Measurements from ENCODE around the gene SMIM14.
"Not testable (repeated sequence)": the region's sequence is repeated elsewhere in the genome, so short reads cannot be mapped to it uniquely, and the experiment has no call there.

Gene SMIM14

GRCh38 chr4:39642885-39643552, 4.4 kb upstream of the SMIM14 start:
- no peak for DNase-seq

DNA sequence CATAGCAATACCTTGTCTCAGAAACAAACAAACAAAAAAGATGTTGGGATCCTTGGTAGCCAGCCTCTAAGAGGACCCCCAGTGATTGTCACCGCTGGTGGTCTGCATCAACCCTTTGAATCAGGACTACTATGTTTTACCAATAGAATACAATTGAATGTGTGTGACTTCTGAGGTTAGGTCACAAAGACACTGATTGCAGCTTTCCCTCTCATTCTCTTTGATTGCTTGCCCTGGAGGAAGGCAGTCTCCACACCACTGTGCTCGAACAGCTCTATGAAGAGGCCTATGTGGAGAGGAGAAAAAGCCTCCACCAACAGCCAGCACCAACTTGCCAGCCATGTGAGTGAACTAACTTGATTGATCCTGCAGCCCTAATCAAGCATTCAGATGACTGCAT, 2.8 kb upstream of the SMIM14 start:
- DNase-seq = no peak

- DNase-seq = peak; percentile 7 to 16
Observed at GRCh38 chr4:39637586-39638353, 895 bp downstream of the SMIM14 start.

DNA sequence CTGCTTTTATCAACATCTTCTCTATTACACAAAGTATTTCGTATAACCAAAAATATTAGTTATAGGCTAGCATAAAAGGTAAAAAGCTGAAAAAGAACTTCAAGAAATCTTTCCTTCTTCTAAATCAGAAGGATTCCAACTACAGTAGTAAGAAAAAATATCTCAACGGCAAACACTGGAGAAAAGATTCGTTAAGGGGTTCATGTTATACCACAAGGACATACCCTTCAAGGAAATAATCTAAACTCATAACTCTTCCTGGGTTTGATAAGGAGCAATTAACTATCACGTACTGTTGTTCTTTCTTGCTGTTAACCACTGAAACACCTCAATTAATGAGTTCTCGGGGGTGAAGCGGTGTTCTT, 1.5 kb downstream of the SMIM14 start:
- DNase-seq = no peak

DNA sequence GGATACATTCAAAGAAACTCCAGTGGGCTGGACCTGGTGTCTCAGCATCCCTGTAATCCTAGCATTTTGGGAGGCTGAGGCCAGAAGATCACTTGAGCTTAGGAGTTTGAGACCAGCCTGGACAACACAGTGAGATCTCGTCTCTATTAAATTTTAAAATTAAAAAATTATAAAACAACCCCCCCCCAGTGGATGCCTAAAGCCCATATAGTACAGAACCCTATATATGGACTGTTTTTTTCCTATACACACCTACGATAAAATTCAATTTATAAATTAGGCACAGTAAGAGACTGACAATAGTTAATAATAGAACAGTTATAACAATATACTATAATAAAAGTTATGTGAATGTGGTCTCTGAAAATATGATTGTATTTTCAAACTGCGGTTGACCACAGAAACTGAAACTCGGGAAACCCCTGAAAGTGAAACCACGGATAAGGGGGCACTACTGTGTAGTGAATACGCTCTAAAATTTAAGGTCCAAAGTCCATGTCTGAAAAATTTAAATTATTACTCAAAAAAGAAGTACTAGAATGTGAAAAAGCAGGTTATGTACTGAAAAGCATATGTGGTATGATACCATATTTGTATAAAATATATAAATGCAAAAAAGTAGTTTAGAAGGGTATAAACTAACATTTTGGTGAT, 2.0 kb downstream of the SMIM14 start:
- DNase-seq = peak in 1 of 2 donors; percentile 14

GRCh38 chr4:39635023-39635422, 3.6 kb downstream of the SMIM14 start:
- no peak for DNase-seq

DNA sequence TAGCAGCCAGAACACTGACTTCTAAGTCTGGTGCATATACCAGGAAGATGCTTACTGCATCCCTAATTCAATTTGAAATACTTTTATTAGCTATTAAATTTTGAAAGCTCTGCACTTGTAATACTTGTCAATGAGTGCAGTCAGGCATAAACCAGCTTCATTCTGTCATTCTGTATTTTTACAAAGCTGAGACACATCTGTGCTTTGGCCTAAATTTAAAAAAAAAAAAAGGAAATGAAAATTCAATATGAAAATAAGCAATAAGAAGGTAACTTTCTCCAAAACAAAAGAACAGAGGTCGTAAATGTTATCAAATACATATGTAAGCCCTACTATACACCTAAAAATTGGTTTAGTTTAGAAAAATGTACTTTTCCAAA, 7.0 kb downstream of the SMIM14 start:
- DNase-seq = no peak

DNA sequence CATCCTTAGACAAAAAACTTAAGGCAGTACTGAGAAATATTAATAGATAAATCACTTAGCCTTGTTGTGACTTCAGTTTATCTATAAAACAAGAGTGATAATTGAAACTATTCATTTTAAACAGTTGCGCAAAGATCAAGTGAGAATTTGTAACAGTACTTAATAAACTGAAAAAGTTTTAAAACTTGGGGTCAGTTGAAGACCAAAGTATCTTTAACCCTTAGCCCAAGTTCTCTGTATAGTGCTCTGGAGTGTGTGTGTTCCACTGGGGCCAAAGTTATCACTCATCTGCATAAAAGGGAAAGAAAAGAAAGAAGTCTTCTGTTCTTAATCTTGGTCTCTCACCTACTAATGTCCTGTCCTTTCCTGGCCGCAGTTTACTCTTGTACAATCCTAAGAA, 11.3 kb downstream of the SMIM14 start:
- no peak for DNase-seq

DNA sequence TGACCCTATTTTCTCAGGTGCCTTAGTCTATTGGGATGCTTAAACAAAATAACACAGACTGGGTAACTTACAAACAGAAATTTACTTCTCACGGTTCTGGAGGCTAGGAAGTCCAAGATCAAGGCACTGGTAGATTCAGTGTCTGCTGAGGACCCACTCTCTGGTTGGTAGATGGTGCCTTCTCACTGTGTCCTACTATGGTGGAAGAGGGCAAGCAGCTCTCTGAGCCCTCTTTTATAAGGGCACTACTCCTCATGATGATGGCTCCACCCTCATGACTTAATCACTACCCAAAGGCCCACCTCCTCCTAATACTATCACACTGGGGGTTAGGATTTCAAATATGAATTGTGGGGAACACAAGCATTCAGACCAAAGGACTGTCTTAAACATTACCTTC, 11.8 kb downstream of the SMIM14 start:
- DNase-seq = no peak

DNA sequence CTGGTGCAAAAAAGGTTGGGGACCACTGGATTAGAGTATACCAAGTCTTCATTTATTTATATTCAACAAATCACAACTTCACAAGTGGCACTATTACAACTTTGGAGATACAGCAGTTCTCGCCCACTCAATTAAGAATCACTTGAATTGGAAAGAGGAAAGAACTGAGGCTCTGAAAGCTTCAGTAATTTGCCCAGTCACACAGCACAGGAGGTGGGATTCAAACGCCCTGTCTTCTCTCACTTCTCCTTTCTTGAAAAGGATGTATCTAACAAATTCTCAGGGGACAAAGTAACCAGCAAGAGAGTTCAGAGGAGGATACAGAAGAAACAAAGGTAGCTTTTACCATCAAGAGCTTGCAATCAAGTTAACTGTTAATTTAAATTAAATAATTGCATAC, 12.4 kb downstream of the SMIM14 start:
- no peak for DNase-seq

GRCh38 chr4:39621582-39621981, 17.1 kb downstream of the SMIM14 start:
- DNase-seq = no peak

- DNase-seq = no peak
Observed at GRCh38 chr4:39620551-39621313, 17.9 kb downstream of the SMIM14 start.

DNA sequence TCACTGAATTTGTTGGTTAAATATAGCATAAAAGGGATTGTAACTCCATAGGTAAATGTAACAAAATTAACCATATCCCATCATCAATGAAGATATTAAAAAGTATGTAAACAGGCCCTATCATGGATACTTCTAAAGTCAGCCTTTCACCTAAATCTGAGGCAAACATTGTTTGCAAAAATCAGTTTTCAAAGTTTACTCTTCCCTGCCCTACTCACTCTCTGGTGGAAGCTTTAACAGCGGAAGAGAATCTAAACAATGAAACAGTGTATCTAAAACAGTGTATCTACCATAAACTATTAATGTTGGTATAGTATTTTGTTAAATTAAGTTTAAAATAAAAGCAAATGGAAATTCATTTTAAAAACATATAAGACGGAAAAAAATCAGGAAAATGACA, 21.1 kb downstream of the SMIM14 start:
- DNase-seq = no peak

GRCh38 chr4:39616651-39617050, 22.0 kb downstream of the SMIM14 start:
- DNase-seq = no peak

DNA sequence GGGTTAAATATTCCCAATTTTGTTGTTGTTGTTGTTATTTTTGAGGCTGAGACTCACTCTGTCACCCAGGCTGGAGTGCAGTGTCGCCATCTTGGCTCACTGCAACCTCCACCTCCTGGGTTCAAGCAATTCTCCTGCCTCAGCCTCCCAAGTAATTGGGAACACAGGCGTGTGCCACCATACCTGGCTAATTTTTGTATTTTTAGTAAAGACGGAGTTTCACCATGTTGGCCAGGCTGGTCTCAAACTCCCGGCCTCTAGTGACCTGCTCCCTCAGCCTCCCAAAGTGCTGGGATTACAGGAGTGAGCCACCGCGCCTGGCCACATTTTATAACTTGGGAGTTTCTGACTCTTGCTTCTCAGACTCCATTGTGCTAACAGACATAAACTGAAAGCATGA, 22.6 kb downstream of the SMIM14 start:
- not testable (repeated sequence) for DNase-seq

- DNase-seq = no peak
Observed at GRCh38 chr4:39614487-39615162, 24.0 kb downstream of the SMIM14 start.

GRCh38 chr4:39613093-39613656, 25.5 kb downstream of the SMIM14 start:
- no peak for DNase-seq

DNA sequence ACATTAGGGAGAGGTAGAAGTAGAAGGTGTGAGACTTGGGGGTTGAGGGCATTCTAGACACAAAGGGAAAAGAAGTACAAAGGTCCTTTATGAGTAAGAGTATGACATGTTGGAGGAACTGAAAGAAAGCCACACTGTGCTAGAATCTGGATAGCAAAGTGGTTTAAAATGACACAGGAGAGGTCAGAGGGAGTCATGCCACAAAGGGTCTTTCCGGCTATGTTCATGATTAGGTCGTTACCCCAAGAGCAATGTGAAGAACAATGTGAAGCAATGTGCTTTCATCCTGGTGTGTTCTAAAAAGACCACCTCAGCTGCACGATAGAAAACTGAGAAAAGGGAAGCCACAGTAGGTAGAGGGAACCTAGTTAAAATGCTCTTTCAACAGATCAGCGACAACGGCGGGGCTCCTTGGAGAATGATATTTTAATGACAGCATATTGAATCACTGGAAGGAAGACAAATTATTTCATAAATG, 29.2 kb downstream of the SMIM14 start:
- no peak for DNase-seq

- no peak for DNase-seq
Observed at GRCh38 chr4:39608451-39608850, 30.2 kb downstream of the SMIM14 start.

- no peak for DNase-seq
Observed at GRCh38 chr4:39606747-39607146, 31.9 kb downstream of the SMIM14 start.

DNA sequence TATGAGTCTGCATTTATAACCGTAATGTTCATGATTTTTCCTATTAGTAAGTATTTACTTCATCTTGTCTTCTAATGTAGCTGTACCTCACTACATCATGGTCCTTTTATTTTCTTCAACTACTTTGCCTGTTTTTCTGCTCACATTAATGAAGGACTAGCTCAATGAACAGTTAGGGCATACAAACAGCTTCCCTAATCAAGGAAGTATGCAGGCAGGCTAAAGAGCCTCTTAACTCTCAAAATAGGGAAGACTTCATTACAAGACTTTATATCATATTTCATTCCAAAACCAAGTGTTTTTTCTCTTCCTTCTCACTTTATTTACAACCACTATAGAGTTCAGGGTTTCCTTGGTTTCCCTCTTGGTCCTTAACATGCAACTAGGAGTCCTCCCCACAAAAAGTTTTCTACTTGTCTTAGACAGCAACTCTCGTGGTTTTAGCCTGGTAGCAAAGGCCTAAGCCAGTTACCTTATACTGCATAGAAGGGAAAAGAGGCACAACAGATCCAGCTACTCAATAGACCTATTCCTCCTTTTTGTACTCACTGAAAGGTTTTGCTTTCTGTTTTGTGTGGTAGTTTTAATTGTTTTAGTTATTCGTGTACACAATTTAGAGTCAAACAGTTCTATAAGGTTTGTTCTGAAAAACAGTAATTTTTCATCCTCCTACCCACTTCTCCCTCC, 40.8 kb downstream of the SMIM14 start:
- no peak for DNase-seq

GRCh38 chr4:39596971-39597370, 41.7 kb downstream of the SMIM14 start:
- no peak for DNase-seq

Measured in activated CD4-positive, alpha-beta T cell treated with anti-CD3 and anti-CD28 coated beads for 4 hours (primary cell).